Astrocyte (in vitro differentiated cells and primary cell): ENCODE data around the gene ACAN. TPM values are rescaled to one million over a fixed set of nuclear protein-coding genes. Genes with fewer than 3 reads are reported as not detected.

ENCODE experiments used
- DNase-seq: peaks from one replicate; pipeline ENCODE4 v3.0.0-alpha.2; 2010; ENCODE audit warnings: low read depth
- FAIRE-seq: peaks from 2 replicates; lab custom pipeline; 2011; peaks lifted over from hg19 to GRCh38; lab: Jason Lieb, UNC
- H2AFZ ChIP-seq: 2 replicates; pipeline ENCODE4 v1.6.0; 2012; ENCODE audit warnings: low read depth, low read length, inconsistent platforms
- H3K27ac ChIP-seq: 2 replicates; pipeline ENCODE4 v1.5.1; 2011; ENCODE audit warnings: low read depth, low read length, inconsistent platforms
- H3K27me3 ChIP-seq: 2 replicates; pipeline ENCODE4 v1.6.0; 2011; ENCODE audit warnings: low read length, inconsistent platforms; ENCODE audit not compliant: insufficient read depth
- H3K36me3 ChIP-seq: 2 replicates; pipeline ENCODE4 v1.5.1; 2011; ENCODE audit warnings: low read length, inconsistent platforms; ENCODE audit not compliant: insufficient read depth
- H3K4me1 ChIP-seq: 2 replicates; pipeline ENCODE4 v1.5.1; 2011; ENCODE audit warnings: low read length, inconsistent platforms; ENCODE audit not compliant: insufficient read depth
- H3K4me2 ChIP-seq: 2 replicates; pipeline ENCODE4 v1.6.0; 2012; ENCODE audit warnings: low read length, inconsistent platforms
- H3K4me3 ChIP-seq: 2 replicates; pipeline ENCODE4 v1.5.1; 2011; ENCODE audit warnings: low read depth, mild to moderate bottlenecking, low read length, inconsistent platforms; ENCODE audit not compliant: insufficient read depth
- H3K79me2 ChIP-seq: 2 replicates; pipeline ENCODE4 v1.6.0; 2012; ENCODE audit warnings: mild to moderate bottlenecking, low read length, inconsistent platforms; ENCODE audit not compliant: insufficient read depth
- H3K9ac ChIP-seq: 2 replicates; pipeline ENCODE4 v1.6.0; 2012; ENCODE audit warnings: mild to moderate bottlenecking, low read length, inconsistent platforms
- H3K9me3 ChIP-seq: 2 replicates; pipeline ENCODE4 v1.5.1; 2012; ENCODE audit warnings: low read depth, mild to moderate bottlenecking, low read length, inconsistent platforms; ENCODE audit not compliant: insufficient read depth
- H4K20me1 ChIP-seq: 2 replicates; pipeline ENCODE4 v1.6.0; 2012; ENCODE audit warnings: low read length, inconsistent platforms; ENCODE audit not compliant: insufficient read depth
- H3K27ac Mint-ChIP-seq: one replicate; pipeline ENCODE4 v1.8.0; 2021; ENCODE audit warnings: mild to moderate bottlenecking, mixed read lengths; ENCODE audit not compliant: unreplicated experiment
- H3K27me3 Mint-ChIP-seq: one replicate; pipeline ENCODE4 v1.8.0; 2021; ENCODE audit warnings: low read depth, mixed read lengths; ENCODE audit not compliant: unreplicated experiment
- H3K36me3 Mint-ChIP-seq: one replicate; pipeline ENCODE4 v1.8.0; 2021; ENCODE audit warnings: low read depth, mixed read lengths; ENCODE audit not compliant: unreplicated experiment
- H3K4me1 Mint-ChIP-seq: one replicate; pipeline ENCODE4 v1.8.0; 2021; ENCODE audit warnings: low read depth, mixed read lengths; ENCODE audit not compliant: unreplicated experiment
- H3K4me3 Mint-ChIP-seq: one replicate; pipeline ENCODE4 v1.8.0; 2021; ENCODE audit warnings: mild to moderate bottlenecking, moderate library complexity, mixed read lengths; ENCODE audit not compliant: unreplicated experiment
- H3K9me3 Mint-ChIP-seq: one replicate; pipeline ENCODE4 v1.8.0; 2021; ENCODE audit warnings: mild to moderate bottlenecking, mixed read lengths; ENCODE audit not compliant: unreplicated experiment
- CTCF ChIP-seq: IDR thresholded peaks from 2 replicates; pipeline ENCODE4 v1.5.1; 2011; ENCODE audit warnings: low read depth, mild to moderate bottlenecking, inconsistent platforms, low read length, moderate library complexity; ENCODE audit not compliant: insufficient read depth
- EZH2 ChIP-seq: IDR thresholded peaks from 2 replicates; pipeline ENCODE4 v1.6.1; 2012; ENCODE audit warnings: mild to moderate bottlenecking, low read length, inconsistent platforms; ENCODE audit not compliant: insufficient read depth
- total RNA-seq: library from RNA; stranded (reverse); gene quantifications from 2 replicates; pipeline ENCODE4 v1.2.1, GENCODE V29; 2021

ACAN gene
- total RNA-seq, 1 donor from 2014 or later: 0.34 TPM

GRCh38 chr15:88813960-88814359, 10.7 kb downstream of the ACAN start:
- Histone ChIP-seq H4K20me1 (no peaks in the 10 kb centered on the region), H3K9me3 (no peaks in the 10 kb centered on the region), H3K27me3 (peaks cover 18% of the 10 kb centered on the region), H3K4me1 (no peaks in the 10 kb centered on the region), H3K9ac (no peak overlapping the region), H3K36me3 (no peaks in the 10 kb centered on the region), H3K27ac (no peak overlapping the region), H3K4me3 (no peak overlapping the region), H2AFZ (no peak overlapping the region), H3K79me2 (no peaks in the 10 kb centered on the region), H3K4me2 (no peak overlapping the region)
- Mint-ChIP-seq H3K4me1 (peaks cover 18% of the 10 kb centered on the region), H3K9me3 (peaks cover 2% of the 10 kb centered on the region), H3K27ac (no peak overlapping the region), H3K27me3 (peaks cover 4% of the 10 kb centered on the region), H3K4me3 (no peak overlapping the region), H3K36me3 (no peaks in the 10 kb centered on the region)
- FAIRE-seq: no peak
- TF ChIP-seq CTCF (no peak), EZH2 (no peak)
- no peak for DNase-seq

- Histone ChIP-seq H3K4me3 (no peak overlapping the region), H3K9ac (no peak overlapping the region), H2AFZ (no peak overlapping the region), H3K27ac (no peak overlapping the region), H3K4me2 (no peak overlapping the region), H3K79me2 (no peaks in the 10 kb centered on the region), H3K27me3 (peaks cover 19% of the 10 kb centered on the region), H3K4me1 (no peaks in the 10 kb centered on the region), H4K20me1 (no peaks in the 10 kb centered on the region), H3K36me3 (no peaks in the 10 kb centered on the region), H3K9me3 (no peaks in the 10 kb centered on the region)
- peaks cover 8% of the 10 kb centered on the region for H3K27me3 Mint-ChIP-seq
- no peak overlapping the region for H3K4me3 Mint-ChIP-seq
- no peak for DNase-seq
- TF ChIP-seq EZH2 (no peak), CTCF (no peak)
- no peak overlapping the region for H3K27ac Mint-ChIP-seq
- FAIRE-seq: no peak
- peaks cover 16% of the 10 kb centered on the region for H3K4me1 Mint-ChIP-seq
- peaks cover 2% of the 10 kb centered on the region for H3K9me3 Mint-ChIP-seq
- no peaks in the 10 kb centered on the region for H3K36me3 Mint-ChIP-seq
Measured at GRCh38 chr15:88814393-88814792, 11.2 kb downstream of the ACAN start.

GRCh38 chr15:88818920-88819319, 15.7 kb downstream of the ACAN start:
- DNase-seq (no peak), FAIRE-seq (no peak)
- Histone ChIP-seq H3K4me3 (no peak overlapping the region), H3K27me3 (peaks cover 18% of the 10 kb centered on the region), H3K9me3 (no peaks in the 10 kb centered on the region), H3K36me3 (no peaks in the 10 kb centered on the region), H2AFZ (no peak overlapping the region), H3K9ac (no peak overlapping the region), H3K27ac (no peak overlapping the region), H4K20me1 (no peaks in the 10 kb centered on the region), H3K4me2 (no peak overlapping the region), H3K79me2 (no peaks in the 10 kb centered on the region), H3K4me1 (no peaks in the 10 kb centered on the region)
- TF ChIP-seq EZH2 (no peak), CTCF (no peak)
- Mint-ChIP-seq H3K4me1 (no peaks in the 10 kb centered on the region), H3K27me3 (peaks cover 18% of the 10 kb centered on the region), H3K36me3 (no peaks in the 10 kb centered on the region), H3K4me3 (no peak overlapping the region), H3K9me3 (peaks cover 2% of the 10 kb centered on the region), H3K27ac (no peak overlapping the region)
